Measurements from ENCODE around the gene IL36B. TPM values are rescaled to one million over a fixed set of nuclear protein-coding genes. Genes with fewer than 3 reads are reported as not detected.

Gene IL36B
- total and polyA plus RNA-seq, 2 donors (not counting 1 experiment from before 2014, with no cell fraction given), result not detected

DNA sequence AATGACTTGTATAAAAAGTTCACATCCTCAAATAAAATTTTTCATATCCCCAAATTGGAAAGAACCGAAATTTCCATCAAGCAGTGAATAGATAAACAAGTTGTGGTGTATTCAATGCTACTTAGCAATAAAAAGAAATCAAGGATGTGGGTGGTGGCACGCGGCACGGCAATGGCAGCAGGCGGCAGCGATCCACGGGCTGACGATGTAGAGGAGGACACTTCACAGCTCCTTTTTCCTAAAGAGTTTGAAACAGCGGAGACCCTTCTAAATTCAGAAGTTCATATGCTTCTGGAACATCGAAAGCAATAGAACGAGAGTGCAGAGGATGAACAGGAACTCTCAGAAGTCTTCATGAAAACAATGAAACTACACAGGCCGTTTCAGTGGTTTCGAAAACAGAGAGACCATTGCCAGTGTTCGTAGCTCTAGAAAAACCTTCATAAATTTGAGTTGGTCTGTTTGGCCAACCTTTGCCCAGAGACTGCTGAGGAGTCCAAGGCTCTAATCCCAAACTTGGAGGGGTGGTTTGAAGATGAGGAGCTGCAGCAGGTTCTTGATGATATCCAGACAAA is 57.2 kb downstream of the IL36B start:
- Histone ChIP-seq H3K4me2 (replicated peaks; ENCODE audit: low read depth, low read length, poor library complexity, severe bottlenecking) (no peak overlapping the region), H3K36me3 (replicated peaks in 1 of 2; ENCODE audit: control extremely low read depth in 1 of 2, control insufficient read depth in 1 of 2, extremely low read depth in 1 of 2, insufficient read depth in 2 of 2, low read length in 1 of 2) (no peaks in the 10 kb centered on the region), H2AFZ (ENCODE audit: insufficient read depth, low read depth, low read length, poor library complexity, severe bottlenecking) (no peak overlapping the region), H3K9ac (ENCODE audit: low read length) (no peak overlapping the region), H3K9me3 (ENCODE audit: control extremely low read depth in 1 of 3, control insufficient read depth in 2 of 3, insufficient read depth in 1 of 3, low read length in 2 of 3) (peaks cover 6 to 16% (median 10%) of the 10 kb centered on the region in 3 donors), H4K20me1 (ENCODE audit: control insufficient read depth, insufficient read depth, low read length, poor library complexity, severe bottlenecking) (no peaks in the 10 kb centered on the region), H3K27ac (ENCODE audit: low read length in 2 of 2) (no peak overlapping the region), H3K4me1 (ENCODE audit: control insufficient read depth in 2 of 2, insufficient read depth in 2 of 2, low read length in 2 of 2) (no peaks in the 10 kb centered on the region), H3K27me3 (replicated peaks in 1 of 4; ENCODE audit: control extremely low read depth in 1 of 4, control insufficient read depth in 3 of 4, insufficient read depth in 4 of 4, low read length in 3 of 4) (peaks cover 0 to 3% (median 0%) of the 10 kb centered on the region in 4 experiments), H3K4me3 (ENCODE audit: control extremely low read depth in 1 of 5, extremely low read depth in 1 of 5, insufficient read depth in 1 of 5, low read depth in 2 of 5, low read length in 4 of 5) (no peak overlapping the region), H3K79me2 (ENCODE audit: control insufficient read depth, insufficient read depth, low read length) (no peaks in the 10 kb centered on the region)
- ChIA-PET CTCF (no interaction called here), POLR2A (no interaction called here)
- DNase-seq, result no peak
- H3K27me3 Mint-ChIP-seq, result peaks cover 37% of the 10 kb centered on the region
- TF ChIP-seq, protein P1, sequence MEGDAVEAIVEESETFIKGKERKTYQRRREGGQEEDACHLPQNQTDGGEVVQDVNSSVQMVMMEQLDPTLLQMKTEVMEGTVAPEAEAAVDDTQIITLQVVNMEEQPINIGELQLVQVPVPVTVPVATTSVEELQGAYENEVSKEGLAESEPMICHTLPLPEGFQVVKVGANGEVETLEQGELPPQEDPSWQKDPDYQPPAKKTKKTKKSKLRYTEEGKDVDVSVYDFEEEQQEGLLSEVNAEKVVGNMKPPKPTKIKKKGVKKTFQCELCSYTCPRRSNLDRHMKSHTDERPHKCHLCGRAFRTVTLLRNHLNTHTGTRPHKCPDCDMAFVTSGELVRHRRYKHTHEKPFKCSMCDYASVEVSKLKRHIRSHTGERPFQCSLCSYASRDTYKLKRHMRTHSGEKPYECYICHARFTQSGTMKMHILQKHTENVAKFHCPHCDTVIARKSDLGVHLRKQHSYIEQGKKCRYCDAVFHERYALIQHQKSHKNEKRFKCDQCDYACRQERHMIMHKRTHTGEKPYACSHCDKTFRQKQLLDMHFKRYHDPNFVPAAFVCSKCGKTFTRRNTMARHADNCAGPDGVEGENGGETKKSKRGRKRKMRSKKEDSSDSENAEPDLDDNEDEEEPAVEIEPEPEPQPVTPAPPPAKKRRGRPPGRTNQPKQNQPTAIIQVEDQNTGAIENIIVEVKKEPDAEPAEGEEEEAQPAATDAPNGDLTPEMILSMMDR (IDR thresholded peaks at IDR 0.05), result no peak
- TF ChIP-seq EZH2 (IDR thresholded peaks at IDR 0.05; ENCODE audit: borderline replicate concordance, insufficient read depth, low read depth, low read length, poor library complexity, severe bottlenecking), result no peak
- intact Hi-C loops (cut with micrococcal nuclease), result no loop called here
- ATAC-seq (ENCODE audit: low read depth), result no peak
- H3K9me3 Mint-ChIP-seq (ENCODE audit: insufficient read depth), result peaks cover 15% of the 10 kb centered on the region
- H3K27ac Mint-ChIP-seq, result no peak overlapping the region
- WGBS (ENCODE audit: insufficient coverage), result 96% methylated on average over 6 of the region's 14 CpGs
- H3K4me3 Mint-ChIP-seq, result no peak overlapping the region
- H3K4me1 Mint-ChIP-seq, result no peaks in the 10 kb centered on the region

DNA sequence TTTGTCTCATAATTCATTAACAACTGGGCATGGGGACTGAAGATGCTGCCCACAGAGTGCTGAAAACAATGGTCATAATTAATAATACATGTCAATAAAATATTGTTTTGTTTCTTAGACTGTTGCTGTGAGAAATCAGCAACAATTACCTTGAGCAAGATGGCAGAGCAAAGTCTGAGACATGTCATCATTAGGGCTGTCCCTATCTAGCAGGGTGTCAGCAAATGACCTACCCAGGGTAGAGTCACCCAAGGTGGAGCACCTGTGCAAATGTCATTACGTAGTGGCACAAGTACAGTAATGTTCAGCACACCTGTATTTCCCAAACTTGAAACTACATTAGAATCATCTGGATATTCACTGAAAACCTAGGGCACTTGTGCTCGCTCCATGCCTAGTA is 58.0 kb downstream of the IL36B start:
- H3K4me1 Mint-ChIP-seq, result no peaks in the 10 kb centered on the region
- no peak overlapping the region for H3K27ac ChIP-seq (ENCODE audit: low read length in 2 of 2)
- intact Hi-C loops (cut with micrococcal nuclease), result no loop called here
- POLR2A ChIA-PET, result no interaction called here
- H3K4me3 Mint-ChIP-seq, result no peak overlapping the region
- peaks cover 16% of the 10 kb centered on the region for H3K9me3 Mint-ChIP-seq (ENCODE audit: insufficient read depth)
- no CpG with 5 or more reads among the region's 2 CpGs for WGBS (ENCODE audit: insufficient coverage)
- no peak overlapping the region for H3K27ac Mint-ChIP-seq
- H3K4me2 ChIP-seq (replicated peaks; ENCODE audit: low read depth, low read length, poor library complexity, severe bottlenecking), result no peak overlapping the region
- peaks cover 0 to 3% (median 0%) of the 10 kb centered on the region in 4 experiments for H3K27me3 ChIP-seq (replicated peaks in 1 of 4; ENCODE audit: control extremely low read depth in 1 of 4, control insufficient read depth in 3 of 4, insufficient read depth in 4 of 4, low read length in 3 of 4)
- H3K36me3 ChIP-seq (replicated peaks in 1 of 2; ENCODE audit: control extremely low read depth in 1 of 2, control insufficient read depth in 1 of 2, extremely low read depth in 1 of 2, insufficient read depth in 2 of 2, low read length in 1 of 2), result no peaks in the 10 kb centered on the region
- H3K4me1 ChIP-seq (ENCODE audit: control insufficient read depth in 2 of 2, insufficient read depth in 2 of 2, low read length in 2 of 2), result no peaks in the 10 kb centered on the region
- H4K20me1 ChIP-seq (ENCODE audit: control insufficient read depth, insufficient read depth, low read length, poor library complexity, severe bottlenecking), result no peaks in the 10 kb centered on the region
- CTCF ChIA-PET, result no interaction called here
- H3K27me3 Mint-ChIP-seq, result peaks cover 36% of the 10 kb centered on the region
- no peak overlapping the region for H3K4me3 ChIP-seq (ENCODE audit: control extremely low read depth in 1 of 5, extremely low read depth in 1 of 5, insufficient read depth in 1 of 5, low read depth in 2 of 5, low read length in 4 of 5)
- H3K79me2 ChIP-seq (ENCODE audit: control insufficient read depth, insufficient read depth, low read length), result no peaks in the 10 kb centered on the region
- no peak for TF ChIP-seq EZH2 (IDR thresholded peaks at IDR 0.05; ENCODE audit: borderline replicate concordance, insufficient read depth, low read depth, low read length, poor library complexity, severe bottlenecking)
- TF ChIP-seq, protein P1 (IDR thresholded peaks at IDR 0.05), result no peak
- no peak overlapping the region for H2AFZ ChIP-seq (ENCODE audit: insufficient read depth, low read depth, low read length, poor library complexity, severe bottlenecking)
- no peak overlapping the region for H3K9ac ChIP-seq (ENCODE audit: low read length)
- no peak for ATAC-seq (ENCODE audit: low read depth)
- H3K9me3 ChIP-seq (ENCODE audit: control extremely low read depth in 1 of 3, control insufficient read depth in 2 of 3, insufficient read depth in 1 of 3, low read length in 2 of 3), result peaks cover 8 to 12% (median 10%) of the 10 kb centered on the region in 3 donors
- no peak for DNase-seq
